Lower lobe of right lung (tissue), 2 donors: ENCODE measurements around the gene THSD7A. TPM values are rescaled to one million over a fixed set of nuclear protein-coding genes. Genes with fewer than 3 reads are reported as not detected.

ENCODE experiments used
- ATAC-seq, 2 donors: fragments of 200-7000 bp; cut with Tn5 transposase; one replicate each; pipeline ENCODE4 v1.9.1; 2020 to 2022; ENCODE audit warnings: mild to moderate bottlenecking in 2 of 2, moderate library complexity in 2 of 2
- DNase-seq: peaks from one replicate; pipeline ENCODE4 v3.0.0-alpha.2; 2020
- H3K27ac ChIP-seq: fragments of 200-600 bp; one replicate; pipeline ENCODE4 v1.8.0; 2022
- H3K27me3 ChIP-seq: fragments of 200-600 bp; one replicate; pipeline ENCODE4 v1.8.0; 2022; ENCODE audit warnings: low read depth
- H3K36me3 ChIP-seq: fragments of 200-600 bp; one replicate; pipeline ENCODE4 v1.8.0; 2022; ENCODE audit warnings: mild to moderate bottlenecking
- H3K4me1 ChIP-seq: fragments of 200-600 bp; one replicate; pipeline ENCODE4 v1.8.0; 2022
- H3K4me3 ChIP-seq: fragments of 200-600 bp; one replicate; pipeline ENCODE4 v1.8.0; 2022; ENCODE audit warnings: mild to moderate bottlenecking
- H3K9me3 ChIP-seq: fragments of 200-600 bp; one replicate; pipeline ENCODE4 v1.8.0; 2022
- intact Hi-C: fragments of 100-400 bp; cut with DNase I; formaldehyde crosslinking; loops from one replicate; pipeline ENCODE4 v1.11.0; 2022
- total RNA-seq: library from RNA; stranded (reverse); fragmentation: NEBNext Ultra II Directional; extraction: Animal tissue kit (Norgen Biotek cat#: 25700); gene quantifications from one replicate; pipeline ENCODE4 v1.2.1, GENCODE V29; 2021
- TF ChIP-seq, protein P1 (sequence below): fragments of 200-600 bp; IDR thresholded peaks from one replicate; pipeline ENCODE4 v1.8.0; 2022; ENCODE audit warnings: antibody characterized with exemption, mild to moderate bottlenecking
- donor health status: DM: no; HTN: yes; CAD: no; lungs with severe emphysema.

The THSD7A gene
- total RNA-seq, 1 donor from 2014 or later: 7.2 TPM

DNA sequence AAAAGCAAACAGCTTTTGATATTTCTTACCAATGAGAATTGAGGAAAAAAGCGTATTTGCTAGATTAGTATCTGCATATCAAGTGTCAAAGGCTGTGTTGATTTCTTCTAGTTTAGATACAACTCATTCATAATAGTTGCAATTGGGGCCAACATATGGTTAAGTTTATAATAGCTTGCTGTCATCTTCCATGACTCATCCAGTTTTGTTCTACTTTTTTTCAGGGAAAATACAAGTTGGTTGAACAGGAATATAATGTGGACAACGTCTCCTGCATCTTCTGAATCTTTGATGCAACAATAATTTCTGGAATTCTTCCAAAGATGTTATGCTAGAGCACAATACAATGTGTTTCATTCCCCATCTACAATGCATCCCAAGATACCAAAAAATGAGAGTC lies 182.0 kb downstream of the THSD7A start:
- Histone ChIP-seq H3K36me3 (no peaks in the 10 kb centered on the region), H3K4me1 (no peaks in the 10 kb centered on the region), H3K27ac (no peak overlapping the region), H3K9me3 (no peaks in the 10 kb centered on the region), H3K27me3 (no peaks in the 10 kb centered on the region), H3K4me3 (no peak overlapping the region)
- DNase-seq (no peak), ATAC-seq (no peak)
- TF ChIP-seq, protein P1, sequence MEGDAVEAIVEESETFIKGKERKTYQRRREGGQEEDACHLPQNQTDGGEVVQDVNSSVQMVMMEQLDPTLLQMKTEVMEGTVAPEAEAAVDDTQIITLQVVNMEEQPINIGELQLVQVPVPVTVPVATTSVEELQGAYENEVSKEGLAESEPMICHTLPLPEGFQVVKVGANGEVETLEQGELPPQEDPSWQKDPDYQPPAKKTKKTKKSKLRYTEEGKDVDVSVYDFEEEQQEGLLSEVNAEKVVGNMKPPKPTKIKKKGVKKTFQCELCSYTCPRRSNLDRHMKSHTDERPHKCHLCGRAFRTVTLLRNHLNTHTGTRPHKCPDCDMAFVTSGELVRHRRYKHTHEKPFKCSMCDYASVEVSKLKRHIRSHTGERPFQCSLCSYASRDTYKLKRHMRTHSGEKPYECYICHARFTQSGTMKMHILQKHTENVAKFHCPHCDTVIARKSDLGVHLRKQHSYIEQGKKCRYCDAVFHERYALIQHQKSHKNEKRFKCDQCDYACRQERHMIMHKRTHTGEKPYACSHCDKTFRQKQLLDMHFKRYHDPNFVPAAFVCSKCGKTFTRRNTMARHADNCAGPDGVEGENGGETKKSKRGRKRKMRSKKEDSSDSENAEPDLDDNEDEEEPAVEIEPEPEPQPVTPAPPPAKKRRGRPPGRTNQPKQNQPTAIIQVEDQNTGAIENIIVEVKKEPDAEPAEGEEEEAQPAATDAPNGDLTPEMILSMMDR: no peak
- intact Hi-C loops: no loop called here

DNA sequence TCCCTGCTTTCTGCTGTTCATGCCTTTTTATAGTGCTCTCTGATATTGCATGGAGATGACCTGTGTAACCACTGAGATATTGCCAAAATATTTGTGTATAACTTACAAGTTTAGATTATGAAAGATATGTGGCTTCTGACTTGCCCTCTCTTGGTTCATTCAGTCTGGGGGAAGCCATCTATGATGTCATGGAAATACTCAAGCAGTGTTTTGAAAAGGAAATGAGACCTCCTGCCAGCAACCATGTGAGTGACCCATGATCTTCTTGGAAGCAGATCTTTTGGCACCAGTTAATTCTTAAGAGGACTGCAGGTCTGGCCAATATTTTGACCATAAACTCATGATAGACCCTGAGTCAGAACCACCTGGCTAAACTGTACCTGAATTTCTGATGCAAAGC lies 183.0 kb downstream of the THSD7A start:
- no peaks in the 10 kb centered on the region for H3K9me3 ChIP-seq
- no peak overlapping the region for H3K27ac ChIP-seq
- TF ChIP-seq, protein P1: no peak
- intact Hi-C loops: no loop called here
- no peaks in the 10 kb centered on the region for H3K4me1 ChIP-seq
- H3K27me3 ChIP-seq: no peaks in the 10 kb centered on the region
- H3K4me3 ChIP-seq: no peak overlapping the region
- ATAC-seq: no peak
- H3K36me3 ChIP-seq: no peaks in the 10 kb centered on the region
- no peak for DNase-seq

DNA sequence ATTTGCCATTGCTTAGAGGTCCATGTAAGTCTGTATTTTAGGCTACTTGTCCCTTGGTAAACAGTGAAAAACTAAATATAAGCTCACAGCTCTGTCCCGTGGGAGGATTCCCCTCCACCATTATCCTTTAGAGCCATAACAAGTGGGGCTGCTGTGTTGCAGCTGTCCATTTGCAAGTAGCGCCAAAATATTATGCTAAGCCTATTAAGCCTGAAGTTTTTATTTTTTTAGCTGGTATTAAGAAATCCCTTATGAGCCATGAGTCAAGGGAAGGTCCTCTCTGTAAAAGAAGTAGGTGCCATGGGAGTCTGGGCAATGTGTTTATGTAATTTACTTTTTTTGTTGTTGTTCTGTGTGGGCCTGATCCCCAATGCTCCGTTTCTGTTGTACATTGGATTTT lies 183.9 kb downstream of the THSD7A start:
- no peaks in the 10 kb centered on the region for H3K27me3 ChIP-seq
- TF ChIP-seq, protein P1: no peak
- no peaks in the 10 kb centered on the region for H3K36me3 ChIP-seq
- no peaks in the 10 kb centered on the region for H3K9me3 ChIP-seq
- no peak for DNase-seq
- H3K27ac ChIP-seq: no peak overlapping the region
- H3K4me1 ChIP-seq: no peaks in the 10 kb centered on the region
- H3K4me3 ChIP-seq: no peak overlapping the region
- ATAC-seq: no peak
- intact Hi-C loops: no loop called here

DNA sequence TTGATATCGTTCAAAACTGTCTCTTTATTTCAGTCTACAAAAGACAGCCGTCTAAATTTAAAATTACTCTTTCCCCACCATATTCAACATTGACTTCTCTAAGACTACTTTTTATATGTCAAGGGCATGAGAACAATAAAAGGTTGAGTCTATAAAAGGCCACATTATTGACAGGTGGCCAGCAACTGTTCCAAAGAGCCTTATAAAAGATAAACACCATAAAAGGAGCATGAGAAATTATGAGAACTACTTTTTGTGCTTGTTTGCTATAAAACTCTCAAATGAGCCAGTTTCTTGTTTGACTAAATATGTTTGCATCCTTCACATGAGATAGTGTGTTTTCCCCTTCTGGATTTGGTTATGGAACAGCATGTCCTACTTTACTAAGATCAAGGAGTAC lies 189.2 kb downstream of the THSD7A start:
- ATAC-seq (no peak), DNase-seq (no peak)
- Histone ChIP-seq H3K4me1 (no peaks in the 10 kb centered on the region), H3K27ac (no peak overlapping the region), H3K36me3 (no peaks in the 10 kb centered on the region), H3K9me3 (no peaks in the 10 kb centered on the region), H3K4me3 (no peak overlapping the region), H3K27me3 (no peaks in the 10 kb centered on the region)
- TF ChIP-seq, protein P1: no peak
- intact Hi-C loops: no loop called here

DNA sequence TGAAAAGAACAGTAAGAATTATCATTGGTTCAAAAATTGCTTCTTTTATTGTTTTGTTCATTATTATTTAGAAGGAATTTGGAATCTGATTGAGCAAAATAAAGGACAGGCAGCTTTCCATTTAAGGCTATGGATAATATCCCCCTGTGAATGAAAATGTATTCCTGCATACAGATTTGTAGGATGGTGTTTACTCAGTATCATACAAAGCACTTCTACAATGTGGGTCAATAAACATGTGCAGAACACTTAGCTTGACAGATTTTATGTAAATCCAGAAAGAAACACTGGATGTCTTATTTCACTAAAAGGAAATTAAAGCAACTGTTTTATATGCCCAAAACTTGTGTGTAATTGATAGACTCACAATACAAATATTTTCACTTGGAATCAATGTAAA lies 189.7 kb downstream of the THSD7A start:
- Histone ChIP-seq H3K36me3 (no peaks in the 10 kb centered on the region), H3K27ac (no peak overlapping the region), H3K27me3 (no peaks in the 10 kb centered on the region), H3K4me3 (no peak overlapping the region), H3K9me3 (no peaks in the 10 kb centered on the region), H3K4me1 (no peaks in the 10 kb centered on the region)
- DNase-seq (no peak), ATAC-seq (no peak)
- intact Hi-C loops: no loop called here
- TF ChIP-seq, protein P1: no peak
